GM19397 (cell line): ENCODE results near the gene TFCP2.
A peak's percentile ranks its signal among the peaks of the same experiment; 100 is the strongest.
"Not testable (repeated sequence)": the region's sequence is repeated elsewhere in the genome, so short reads cannot be mapped to it uniquely, and the experiment has no call there.

Experiments
- ATAC-seq: cut with Tn5 transposase; IDR thresholded peaks from one replicate; pipeline ENCODE4 v1.9.1; 2021; ENCODE audit warnings: mild to moderate bottlenecking, moderate library complexity; ENCODE audit not compliant: unreplicated experiment

Gene TFCP2, protein sequence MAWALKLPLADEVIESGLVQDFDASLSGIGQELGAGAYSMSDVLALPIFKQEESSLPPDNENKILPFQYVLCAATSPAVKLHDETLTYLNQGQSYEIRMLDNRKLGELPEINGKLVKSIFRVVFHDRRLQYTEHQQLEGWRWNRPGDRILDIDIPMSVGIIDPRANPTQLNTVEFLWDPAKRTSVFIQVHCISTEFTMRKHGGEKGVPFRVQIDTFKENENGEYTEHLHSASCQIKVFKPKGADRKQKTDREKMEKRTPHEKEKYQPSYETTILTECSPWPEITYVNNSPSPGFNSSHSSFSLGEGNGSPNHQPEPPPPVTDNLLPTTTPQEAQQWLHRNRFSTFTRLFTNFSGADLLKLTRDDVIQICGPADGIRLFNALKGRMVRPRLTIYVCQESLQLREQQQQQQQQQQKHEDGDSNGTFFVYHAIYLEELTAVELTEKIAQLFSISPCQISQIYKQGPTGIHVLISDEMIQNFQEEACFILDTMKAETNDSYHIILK

DNA sequence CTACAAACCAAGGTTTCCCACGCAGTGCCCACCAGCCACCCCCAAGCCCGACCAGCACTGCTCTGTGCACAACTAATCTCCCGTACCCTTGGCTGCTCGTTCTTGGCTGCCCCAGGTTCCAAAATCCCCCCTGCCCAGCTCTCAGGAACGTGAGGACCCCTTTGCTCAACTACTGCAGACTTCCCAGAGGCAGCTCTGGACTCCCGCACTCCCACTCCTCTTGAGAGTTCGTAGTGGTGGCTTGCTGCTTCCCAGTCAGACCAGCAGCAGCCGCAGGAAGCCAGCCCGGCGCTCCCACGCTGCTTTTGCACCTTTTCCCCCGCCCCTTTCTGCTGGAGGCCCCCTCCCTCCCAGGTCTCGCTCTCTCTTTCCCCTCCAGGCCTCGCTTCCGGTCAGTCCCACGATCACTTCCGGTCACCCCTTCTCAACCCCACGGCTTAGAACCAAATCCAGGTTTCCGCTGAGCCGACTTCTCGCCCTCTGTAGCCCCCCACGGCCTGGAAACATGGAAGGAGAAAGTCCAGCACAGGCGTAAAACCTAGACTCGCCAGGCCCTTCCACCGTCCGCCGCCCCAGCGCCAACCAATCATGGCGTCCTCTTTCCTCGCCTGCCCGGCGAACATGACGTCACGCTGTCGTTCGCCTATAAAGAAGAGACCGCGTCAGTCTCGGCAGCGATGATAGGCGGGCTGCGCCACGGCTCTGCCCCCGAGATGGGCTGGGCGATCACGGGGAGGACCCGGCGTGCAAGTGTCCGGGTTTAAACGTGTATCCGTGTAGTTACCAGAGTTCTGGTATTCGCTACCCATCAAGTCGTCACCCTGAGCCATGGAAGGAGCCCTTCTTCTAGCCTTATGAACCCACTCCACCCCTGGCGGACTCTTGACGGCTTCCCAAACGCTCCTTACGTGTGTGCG lies at the start of gene TFCP2:
Gene TFCP2 (minus strand): TSS at position 621 of the 917 bp plus-strand sequence. CDS start 713 bp downstream, outside the sequence.
- ATAC-seq = peak; percentile 95

GRCh38 chr12:51222461-51222860 lies 49.5 kb upstream of the TFCP2 start:
- ATAC-seq = no peak

GRCh38 chr12:51219857-51220256 lies 46.9 kb upstream of the TFCP2 start:
- not testable (repeated sequence) for ATAC-seq

- ATAC-seq = no peak
Measured at GRCh38 chr12:51219322-51219721, 46.4 kb upstream of the TFCP2 start.

DNA sequence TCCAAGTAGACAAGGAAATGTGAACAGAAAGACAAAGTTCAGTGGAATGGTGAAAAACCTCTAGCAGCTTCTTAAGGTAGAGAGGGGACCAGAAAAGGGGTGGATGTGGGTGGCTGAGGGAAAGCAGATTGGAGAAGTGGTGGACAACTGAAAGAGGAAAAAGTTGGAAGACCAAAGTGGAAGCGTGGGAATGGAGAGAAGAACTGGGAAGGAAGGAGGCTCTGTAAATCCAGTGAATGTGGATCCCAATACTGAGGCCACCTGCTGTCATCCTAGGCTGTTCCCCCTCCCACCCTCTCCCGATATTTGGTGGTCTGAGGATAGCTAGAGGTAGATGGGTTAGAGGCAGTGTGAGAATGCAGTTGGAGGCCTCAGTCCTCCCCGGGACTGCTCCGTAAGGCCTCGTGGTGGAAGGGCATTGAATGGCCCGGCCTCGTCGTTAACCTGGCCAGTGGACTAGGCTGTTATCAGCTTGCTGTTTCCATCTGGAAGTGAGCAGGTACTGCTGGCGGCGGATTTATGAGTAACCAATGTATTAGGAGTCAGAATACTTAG lies 45.7 kb upstream of the TFCP2 start:
- ATAC-seq = no peak

DNA sequence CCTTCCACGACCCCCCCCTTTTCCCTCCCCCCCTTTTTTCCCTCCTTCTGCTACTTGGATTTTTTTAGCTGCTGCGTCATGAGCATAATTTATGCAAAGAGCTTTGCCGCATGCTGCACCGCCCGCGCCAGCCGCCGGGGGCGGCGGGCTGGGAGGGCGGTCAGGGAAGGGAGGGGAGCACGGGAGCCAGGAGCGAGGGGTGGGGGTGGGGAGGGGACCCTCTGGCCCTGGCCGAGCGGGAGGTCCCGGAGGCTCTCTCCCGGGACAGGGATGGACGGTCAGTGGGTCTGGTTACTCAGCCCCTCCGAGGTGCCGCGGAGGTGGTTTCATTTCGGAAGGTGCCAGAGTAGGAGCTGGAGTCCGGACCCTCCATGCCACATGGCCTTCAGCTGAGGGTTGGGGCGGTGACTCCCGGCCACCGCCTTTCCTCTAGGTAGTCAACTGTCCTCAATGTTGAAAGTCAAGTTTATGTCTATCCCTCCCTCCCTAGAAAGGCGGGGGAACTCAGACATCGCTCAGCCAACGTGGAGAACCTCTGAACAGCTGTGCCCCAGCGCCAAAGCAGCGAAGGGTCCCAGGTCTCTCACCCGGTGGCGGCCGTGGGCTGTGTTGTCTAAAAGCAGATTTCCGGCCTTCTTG lies 45.2 kb upstream of the TFCP2 start, which contains the start of gene POU6F1:
Gene POU6F1 (minus strand): TSS at position 95 of the 639 bp plus-strand sequence. CDS start 11,226 bp downstream, outside the sequence.
- ATAC-seq = peak; percentile 69

DNA sequence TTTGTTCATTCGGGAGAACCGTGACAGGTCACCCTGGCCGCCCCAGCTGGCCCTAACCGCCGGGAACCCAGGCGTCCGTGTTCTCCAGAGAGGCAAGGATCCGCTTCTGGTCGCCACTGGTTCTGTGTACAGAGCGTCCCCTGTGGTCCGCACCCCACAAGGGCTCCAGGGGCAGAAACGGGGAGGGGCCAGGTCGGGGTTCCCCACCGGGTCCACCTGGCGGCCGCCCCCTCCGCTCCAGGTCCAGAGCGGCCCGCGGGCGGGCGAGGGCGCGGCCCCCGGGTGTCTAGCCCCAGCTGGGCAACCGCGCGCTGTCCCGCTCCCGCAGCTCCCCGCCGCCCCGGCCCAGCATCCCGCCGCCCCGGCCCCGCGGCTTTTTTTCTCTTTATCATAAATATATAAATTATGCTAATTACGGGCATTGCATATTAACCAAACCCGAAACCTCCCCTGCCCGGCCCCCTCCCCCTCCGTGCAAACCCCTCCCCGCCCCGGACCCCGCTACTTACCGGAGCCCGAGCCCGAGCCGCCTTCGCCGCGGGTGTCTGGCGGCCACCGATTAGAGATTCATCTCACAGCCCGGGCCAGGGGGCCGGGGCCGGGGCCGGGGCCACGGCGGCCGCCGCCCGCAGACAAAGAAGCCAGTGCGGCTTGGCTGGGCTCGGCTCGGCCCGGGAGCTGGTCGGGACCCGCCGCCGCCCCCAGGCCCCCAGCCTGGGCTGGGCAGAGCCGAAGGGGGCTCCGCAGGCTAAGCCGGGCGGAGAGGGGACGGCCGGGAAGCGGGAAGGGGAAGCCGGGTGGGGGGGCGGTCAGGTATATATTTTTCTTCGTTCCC lies 44.4 kb upstream of the TFCP2 start:
- ATAC-seq = peak; percentile 58

DNA sequence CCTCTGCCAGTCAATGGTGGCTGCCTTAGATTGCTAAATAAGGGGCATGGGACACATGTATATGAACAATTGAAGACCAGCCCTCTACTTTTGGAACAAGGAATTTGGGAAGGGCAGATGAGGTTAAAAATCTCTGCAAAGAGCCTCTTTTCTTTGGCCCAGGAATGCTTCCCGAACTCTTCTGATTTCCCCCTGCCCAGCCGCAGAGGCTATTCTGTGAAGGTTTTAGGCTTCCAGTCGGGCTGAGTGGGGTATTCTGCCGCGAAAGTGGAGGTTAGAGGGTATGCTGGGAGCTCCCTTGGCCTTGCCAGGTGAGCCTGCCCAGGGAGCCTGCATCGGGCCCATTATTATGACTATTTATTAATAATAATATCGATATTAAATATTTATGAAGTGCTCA lies 43.7 kb upstream of the TFCP2 start:
- ATAC-seq = no peak

DNA sequence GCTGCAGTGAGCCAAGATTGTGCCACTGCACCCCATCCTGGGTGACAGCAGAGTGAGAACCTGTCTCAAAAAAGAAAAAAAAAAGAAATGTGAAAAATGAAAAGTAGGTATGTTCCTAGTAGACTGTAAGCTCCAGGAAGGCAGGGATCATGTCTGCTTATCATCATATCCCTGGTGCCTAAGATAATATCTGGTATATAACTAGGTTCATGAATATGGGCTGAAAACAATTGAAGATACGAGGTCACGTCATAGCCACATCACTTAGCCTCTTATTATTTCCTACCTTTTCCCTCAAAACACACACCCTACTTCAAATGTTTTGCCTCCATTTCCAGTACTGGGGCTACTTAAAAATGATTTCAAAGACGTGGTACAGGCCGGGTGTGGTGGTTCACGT lies 42.0 kb upstream of the TFCP2 start:
- ATAC-seq = no peak

GRCh38 chr12:51210690-51211395 lies 37.9 kb upstream of the TFCP2 start:
- ATAC-seq = no peak

- ATAC-seq = no peak
Measured at GRCh38 chr12:51209259-51209658, 36.3 kb upstream of the TFCP2 start.

- ATAC-seq = no peak
Measured at GRCh38 chr12:51208016-51208660, 35.2 kb upstream of the TFCP2 start.

DNA sequence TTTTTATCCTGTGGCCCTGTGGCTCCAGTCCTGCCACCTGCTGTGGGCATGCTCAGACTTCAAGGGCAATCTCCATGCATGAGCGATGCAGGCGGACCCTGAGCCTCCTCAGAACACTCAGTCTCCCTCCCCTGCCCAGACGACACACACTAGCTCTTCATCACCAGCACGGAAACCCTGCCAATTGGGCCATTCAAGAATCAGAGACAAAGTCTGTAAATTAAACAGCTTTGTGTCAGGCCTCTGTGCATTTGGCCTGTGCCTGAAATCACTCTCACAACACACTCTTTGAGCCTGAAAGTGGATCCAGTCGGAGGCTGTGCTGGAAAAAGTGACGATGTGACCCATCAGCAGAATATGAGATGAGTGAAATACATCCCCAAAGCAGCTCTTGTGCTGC lies 32.4 kb upstream of the TFCP2 start:
- no peak for ATAC-seq

DNA sequence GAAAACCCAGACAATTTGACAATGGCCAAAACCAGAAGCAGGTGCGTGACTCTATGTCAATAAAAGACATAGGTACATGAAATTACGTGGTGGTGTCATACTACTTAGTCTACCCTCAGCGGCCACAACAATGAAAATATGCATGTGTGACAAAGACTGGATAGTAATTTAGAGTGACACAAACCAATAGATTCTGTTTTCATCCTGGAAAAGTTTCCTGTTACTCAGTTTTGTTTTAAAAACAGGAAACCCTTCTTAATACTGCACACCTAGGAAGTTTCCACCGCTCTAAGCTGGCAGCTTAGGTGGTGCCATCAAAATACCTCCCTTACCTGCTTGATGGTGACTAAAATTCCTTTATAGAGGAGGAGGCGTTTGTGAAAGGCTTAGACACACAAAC lies 29.8 kb upstream of the TFCP2 start:
- ATAC-seq = no peak

- ATAC-seq = no peak
Measured at GRCh38 chr12:51200806-51201205, 27.9 kb upstream of the TFCP2 start.

DNA sequence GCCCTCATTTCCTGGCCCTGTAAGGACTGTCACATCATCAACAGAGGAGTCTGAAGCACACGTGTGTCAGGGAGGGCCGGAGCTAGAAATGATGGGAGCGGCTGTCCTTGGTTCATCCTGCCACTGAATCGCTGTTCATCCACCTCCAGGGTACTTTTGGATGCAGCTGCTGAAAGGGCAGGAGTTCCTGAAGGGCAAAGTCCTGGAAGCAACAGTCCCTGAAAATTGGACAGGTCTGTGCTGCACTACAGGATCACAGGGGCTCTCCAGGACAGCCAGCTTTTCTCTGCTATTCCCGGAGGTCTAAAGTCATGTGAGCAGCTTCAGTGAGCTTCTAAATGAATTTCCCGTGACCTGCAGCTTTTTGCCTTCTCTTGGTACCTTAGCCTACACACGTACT lies 27.2 kb upstream of the TFCP2 start:
- ATAC-seq = no peak

DNA sequence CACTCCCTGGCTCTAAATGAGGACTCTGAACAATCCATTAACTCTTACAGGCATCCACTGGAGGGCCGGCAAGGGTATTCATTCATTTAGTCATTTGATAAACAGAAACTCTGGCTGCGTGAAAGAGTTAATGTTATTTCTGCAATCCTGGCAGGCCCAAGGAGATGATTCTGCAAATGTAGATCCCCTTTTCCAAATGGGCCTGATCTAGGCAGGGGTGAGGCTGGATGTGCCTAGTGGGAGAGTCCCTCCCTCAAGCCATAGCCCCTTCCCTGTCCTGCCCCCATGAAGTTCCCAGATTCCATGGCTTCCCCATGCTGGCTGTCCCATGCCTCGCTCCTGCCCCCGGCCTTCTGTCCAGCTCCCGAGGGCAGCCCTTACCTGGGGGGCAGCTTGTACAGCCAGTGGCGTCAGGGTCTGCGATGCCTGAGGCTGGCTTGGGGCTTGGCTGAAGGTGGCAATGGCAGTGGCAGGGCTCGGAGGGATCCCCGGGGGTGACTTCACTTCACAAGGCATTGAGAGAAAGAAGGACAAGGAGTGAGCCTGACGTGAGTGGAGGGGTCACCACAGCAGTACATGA lies 26.5 kb upstream of the TFCP2 start:
- ATAC-seq = no peak
